K562 (cell line): Measurements from ENCODE around the gene RNF207. TPM values are rescaled to one million over a fixed set of nuclear protein-coding genes. Genes with fewer than 3 reads are reported as not detected.

ENCODE experiments used
- polyA plus RNA-seq, 8 experiments: library from polyadenylated mRNA; depleted of rRNA in 4 of 8; stranded (reverse) in 5 of 8; unstranded in 3 of 8; fragments of >200 nt; fragmentation: Nextera tagmentation in 2 of 8; fragmentation: Illumina TruSeq in 1 of 8; extraction: Ambion mirVana in 2 of 8; extraction: Trizol in 1 of 8; gene quantifications; 2 replicates each; pipeline versions ENCODE4 v1.2.1 to v1.2.3, GENCODE V29; 2011 to 2014; ENCODE audit warnings: inconsistent platforms in 1 of 8, missing spikeins in 1 of 8
- total RNA-seq, 7 experiments: library from RNA; depleted of rRNA in 6 of 7; stranded (reverse); fragments of >200 nt in 6 of 7; fragmentation: Illumina TruSeq in 2 of 7; extraction: Trizol in 2 of 7; gene quantifications; 2 replicates each; pipeline versions ENCODE4 v1.2.1 to v1.2.3, GENCODE V29; 2011 to 2021; ENCODE audit warnings: low replicate concordance in 1 of 7

The RNF207 gene
- total and polyA plus RNA-seq, 9 of the 15 experiments (the other 6 are each of a cell fraction or from before 2014, with no cell fraction given): 2.7 to 30.6 (median 12.9) TPM

Other genes with a start within 250 kb of the RNF207 start
Only the 7 nearest of the 10 such genes appear.
- gene KCNAB2, start 160.2 kb upstream of the RNF207 start, total RNA-seq (2014; rRNA removed): 4.0 and 11.1 TPM in 2 replicates
- 7.1 and 7.2 TPM in 2 replicates for gene KCNAB2, start 160.2 kb upstream of the RNF207 start, total RNA-seq (2014; rRNA removed; fragmentation: Illumina TruSeq; extraction: Trizol)
- 6.1 and 6.4 TPM in 2 replicates for gene KCNAB2, start 160.2 kb upstream of the RNF207 start, total RNA-seq (2015; rRNA removed; fragmentation: Illumina TruSeq; extraction: Trizol)
- 14.7 and 15.8 TPM in 2 replicates for gene KCNAB2, start 160.2 kb upstream of the RNF207 start, total RNA-seq (2021)
- 5.8 and 7.4 TPM in 2 replicates for gene KCNAB2, start 160.2 kb upstream of the RNF207 start, polyA plus RNA-seq (2011; rRNA removed)
- 8.1 and 8.2 TPM in 2 replicates for gene KCNAB2, start 160.2 kb upstream of the RNF207 start, polyA plus RNA-seq (2014; fragmentation: Illumina TruSeq; extraction: Trizol)
- 1 to 10 TPM; 1.8 to 2.4 TPM for gene KCNAB2, start 160.2 kb upstream of the RNF207 start, polyA plus RNA-seq (2014; fragmentation: Nextera tagmentation; extraction: Ambion mirVana)
- 8.3 and 10.8 TPM in 2 replicates for gene KCNAB2, start 160.2 kb upstream of the RNF207 start, polyA plus RNA-seq (2014; rRNA removed)
- 0.18 and 0.49 TPM in 2 replicates for gene CHD5, start 25.8 kb upstream of the RNF207 start, total RNA-seq (2014; rRNA removed)
- gene CHD5, start 25.8 kb upstream of the RNF207 start, total RNA-seq (2014; rRNA removed; fragmentation: Illumina TruSeq; extraction: Trizol): 0.04 and 0.06 TPM in 2 replicates
- 0.04 and 0.07 TPM in 2 replicates for gene CHD5, start 25.8 kb upstream of the RNF207 start, total RNA-seq (2015; rRNA removed; fragmentation: Illumina TruSeq; extraction: Trizol)
- 0.09 and 0.16 TPM in 2 replicates for gene CHD5, start 25.8 kb upstream of the RNF207 start, total RNA-seq (2021)
- 0.11 and 0.16 TPM in 2 replicates for gene CHD5, start 25.8 kb upstream of the RNF207 start, polyA plus RNA-seq (2011; rRNA removed)
- 0.03 and 0.39 TPM in 2 replicates for gene CHD5, start 25.8 kb upstream of the RNF207 start, polyA plus RNA-seq (2014; fragmentation: Illumina TruSeq; extraction: Trizol)
- not detected for gene CHD5, start 25.8 kb upstream of the RNF207 start, polyA plus RNA-seq (2014; fragmentation: Nextera tagmentation; extraction: Ambion mirVana)
- gene CHD5, start 25.8 kb upstream of the RNF207 start, polyA plus RNA-seq (2014; rRNA removed): 0.51 and 0.52 TPM in 2 replicates
- 344 and 467 TPM in 2 replicates for gene RPL22, start 6.5 kb upstream of the RNF207 start, total RNA-seq (2014; rRNA removed)
- gene RPL22, start 6.5 kb upstream of the RNF207 start, total RNA-seq (2014; rRNA removed; fragmentation: Illumina TruSeq; extraction: Trizol): 1,165 and 1,306 TPM in 2 replicates
- gene RPL22, start 6.5 kb upstream of the RNF207 start, total RNA-seq (2015; rRNA removed; fragmentation: Illumina TruSeq; extraction: Trizol): 548 and 579 TPM in 2 replicates
- gene RPL22, start 6.5 kb upstream of the RNF207 start, total RNA-seq (2021): 578 and 629 TPM in 2 replicates
- 446 and 607 TPM in 2 replicates for gene RPL22, start 6.5 kb upstream of the RNF207 start, polyA plus RNA-seq (2011; rRNA removed)
- gene RPL22, start 6.5 kb upstream of the RNF207 start, polyA plus RNA-seq (2014; fragmentation: Illumina TruSeq; extraction: Trizol): 658 and 673 TPM in 2 replicates
- gene RPL22, start 6.5 kb upstream of the RNF207 start, polyA plus RNA-seq (2014; fragmentation: Nextera tagmentation; extraction: Ambion mirVana): 100 to 1,000 TPM; 581 to 618 TPM
- gene RPL22, start 6.5 kb upstream of the RNF207 start, polyA plus RNA-seq (2014; rRNA removed): 542 and 593 TPM in 2 replicates
- gene ICMT, start 29.8 kb downstream of the RNF207 start, total RNA-seq (2014; rRNA removed): 58.3 and 62.9 TPM in 2 replicates
- gene ICMT, start 29.8 kb downstream of the RNF207 start, total RNA-seq (2014; rRNA removed; fragmentation: Illumina TruSeq; extraction: Trizol): 56.6 and 58.2 TPM in 2 replicates
- gene ICMT, start 29.8 kb downstream of the RNF207 start, total RNA-seq (2015; rRNA removed; fragmentation: Illumina TruSeq; extraction: Trizol): 63.3 and 67.4 TPM in 2 replicates
- gene ICMT, start 29.8 kb downstream of the RNF207 start, total RNA-seq (2021): 63.7 and 74.3 TPM in 2 replicates
- 36.2 and 49.5 TPM in 2 replicates for gene ICMT, start 29.8 kb downstream of the RNF207 start, polyA plus RNA-seq (2011; rRNA removed)
- 48.5 and 57.1 TPM in 2 replicates for gene ICMT, start 29.8 kb downstream of the RNF207 start, polyA plus RNA-seq (2014; fragmentation: Illumina TruSeq; extraction: Trizol)
- 1 to 10 TPM; 4.3 to 6.3 TPM for gene ICMT, start 29.8 kb downstream of the RNF207 start, polyA plus RNA-seq (2014; fragmentation: Nextera tagmentation; extraction: Ambion mirVana)
- 41.5 and 50.0 TPM in 2 replicates for gene ICMT, start 29.8 kb downstream of the RNF207 start, polyA plus RNA-seq (2014; rRNA removed)
- not detected in 2 replicates for gene HES3, start 38.1 kb downstream of the RNF207 start, total RNA-seq (2014; rRNA removed)
- gene HES3, start 38.1 kb downstream of the RNF207 start, total RNA-seq (2014; rRNA removed; fragmentation: Illumina TruSeq; extraction: Trizol): not detected in 2 replicates
- not detected in 2 replicates for gene HES3, start 38.1 kb downstream of the RNF207 start, total RNA-seq (2015; rRNA removed; fragmentation: Illumina TruSeq; extraction: Trizol)
- gene HES3, start 38.1 kb downstream of the RNF207 start, total RNA-seq (2021): 0.27 TPM in 1 of 2 replicates, not detected in the other
- gene HES3, start 38.1 kb downstream of the RNF207 start, polyA plus RNA-seq (2011; rRNA removed): not detected in 2 replicates
- gene HES3, start 38.1 kb downstream of the RNF207 start, polyA plus RNA-seq (2014; fragmentation: Illumina TruSeq; extraction: Trizol): not detected in 2 replicates
- gene HES3, start 38.1 kb downstream of the RNF207 start, polyA plus RNA-seq (2014; fragmentation: Nextera tagmentation; extraction: Ambion mirVana): not detected
- gene HES3, start 38.1 kb downstream of the RNF207 start, polyA plus RNA-seq (2014; rRNA removed): not detected in 2 replicates
- 0.41 and 1.0 TPM in 2 replicates for gene GPR153, start 55.0 kb downstream of the RNF207 start, total RNA-seq (2014; rRNA removed)
- gene GPR153, start 55.0 kb downstream of the RNF207 start, total RNA-seq (2014; rRNA removed; fragmentation: Illumina TruSeq; extraction: Trizol): 0.25 and 0.26 TPM in 2 replicates
- gene GPR153, start 55.0 kb downstream of the RNF207 start, total RNA-seq (2015; rRNA removed; fragmentation: Illumina TruSeq; extraction: Trizol): 0.49 and 0.51 TPM in 2 replicates
- gene GPR153, start 55.0 kb downstream of the RNF207 start, total RNA-seq (2021): 1.3 and 1.5 TPM in 2 replicates
- 0.54 and 0.65 TPM in 2 replicates for gene GPR153, start 55.0 kb downstream of the RNF207 start, polyA plus RNA-seq (2011; rRNA removed)
- gene GPR153, start 55.0 kb downstream of the RNF207 start, polyA plus RNA-seq (2014; fragmentation: Illumina TruSeq; extraction: Trizol): 0.54 and 0.71 TPM in 2 replicates
- gene GPR153, start 55.0 kb downstream of the RNF207 start, polyA plus RNA-seq (2014; fragmentation: Nextera tagmentation; extraction: Ambion mirVana): under 1 TPM; 0.01 to 0.03 TPM
- 0.85 and 0.90 TPM in 2 replicates for gene GPR153, start 55.0 kb downstream of the RNF207 start, polyA plus RNA-seq (2014; rRNA removed)
- gene ACOT7, start 187.6 kb downstream of the RNF207 start, total RNA-seq (2014; rRNA removed): 53.3 and 72.0 TPM in 2 replicates
- 8.7 and 11.6 TPM in 2 replicates for gene ACOT7, start 187.6 kb downstream of the RNF207 start, total RNA-seq (2014; rRNA removed; fragmentation: Illumina TruSeq; extraction: Trizol)
- 27.1 and 28.4 TPM in 2 replicates for gene ACOT7, start 187.6 kb downstream of the RNF207 start, total RNA-seq (2015; rRNA removed; fragmentation: Illumina TruSeq; extraction: Trizol)
- 92.6 and 95.5 TPM in 2 replicates for gene ACOT7, start 187.6 kb downstream of the RNF207 start, total RNA-seq (2021)
- gene ACOT7, start 187.6 kb downstream of the RNF207 start, polyA plus RNA-seq (2011; rRNA removed): 37.2 and 76.6 TPM in 2 replicates
- 50.7 and 89.2 TPM in 2 replicates for gene ACOT7, start 187.6 kb downstream of the RNF207 start, polyA plus RNA-seq (2014; fragmentation: Illumina TruSeq; extraction: Trizol)
- 10 to 100 TPM in 1 of 2 experiments, 1 to 10 TPM in 1; 7.0 to 10.0 TPM for gene ACOT7, start 187.6 kb downstream of the RNF207 start, polyA plus RNA-seq (2014; fragmentation: Nextera tagmentation; extraction: Ambion mirVana)
- 57.2 and 63.1 TPM in 2 replicates for gene ACOT7, start 187.6 kb downstream of the RNF207 start, polyA plus RNA-seq (2014; rRNA removed)